K562 (cell line): ENCODE data around the gene ZNF791. TPM values are rescaled to one million over a fixed set of nuclear protein-coding genes. Genes with fewer than 3 reads are reported as not detected.

Experiments used
- ADNP ChIP-seq: fragments of 200-800 bp; sonication (Bioruptor generic); IDR thresholded peaks from 2 replicates; pipeline ENCODE4 v1.6.1; 2016; ENCODE audit warnings: missing genetic modification characterization, missing compliant biosample characterization
- FOXA1 ChIP-seq: fragments of 450-650 bp; IDR thresholded peaks from 2 replicates; pipeline ENCODE4 v1.6.1; 2016; ENCODE audit warnings: mild to moderate bottlenecking, borderline replicate concordance
- MIER1 ChIP-seq: fragments of 450-650 bp; IDR thresholded peaks from 2 replicates; pipeline ENCODE4 v1.6.1; 2016; ENCODE audit warnings: antibody characterized with exemption, mild to moderate bottlenecking, low read depth
- NFYB ChIP-seq: IDR thresholded peaks from 2 replicates; pipeline ENCODE4 v1.6.1; 2011; ENCODE audit warnings: mild to moderate bottlenecking, moderate library complexity; ENCODE audit not compliant: insufficient read length; ENCODE audit errors: extremely low read depth
- PHTF2 ChIP-seq: fragments of 250-450 bp; sonication (Bioruptor Pico); IDR thresholded peaks from 2 replicates; pipeline ENCODE4 v1.5.0; 2021; ENCODE audit warnings: mild to moderate bottlenecking
- POLR2AphosphoS5 ChIP-seq: IDR thresholded peaks from 2 replicates; pipeline ENCODE4 v1.6.1; 2011; ENCODE audit warnings: mild to moderate bottlenecking, low read depth, low read length, moderate library complexity; ENCODE audit not compliant: control insufficient read depth, insufficient read depth
- PTTG1 ChIP-seq: fragments of 450-650 bp; IDR thresholded peaks from 2 replicates; pipeline ENCODE4 v1.6.1; 2016; ENCODE audit warnings: low read depth, mild to moderate bottlenecking, missing genetic modification characterization, missing compliant biosample characterization
- PYGO2 ChIP-seq: fragments of 450-650 bp; IDR thresholded peaks from 2 replicates; pipeline ENCODE4 v1.6.1; 2016; ENCODE audit warnings: mild to moderate bottlenecking, missing genetic modification characterization, moderate library complexity, missing compliant biosample characterization
- RB1 ChIP-seq: fragments of 450-650 bp; IDR thresholded peaks from 2 replicates; pipeline ENCODE4 v1.6.1; 2017; ENCODE audit warnings: low read depth, mild to moderate bottlenecking
- RFX5 ChIP-seq: IDR thresholded peaks from 2 replicates; pipeline ENCODE4 v1.6.1; 2011; ENCODE audit warnings: low read depth, mild to moderate bottlenecking, improper control_type of control experiment, low read length
- SMAD1 ChIP-seq: fragments of 150-350 bp; IDR thresholded peaks from 2 replicates; pipeline ENCODE4 v1.6.1; 2014; ENCODE audit warnings: low read length, low read depth; ENCODE audit not compliant: partially characterized antibody
- SMARCA4 ChIP-seq: fragments of 450-650 bp; IDR thresholded peaks from 2 replicates; pipeline ENCODE4 v1.6.1; 2016
- ZFX ChIP-seq: sonication (generic); formaldehyde crosslinking; IDR thresholded peaks from 2 replicates; pipeline ENCODE4 v1.8.0; 2022; ENCODE audit warnings: mild to moderate bottlenecking, missing genetic modification reagents, moderate library complexity
- ZNF140 ChIP-seq: fragments of 250-450 bp; sonication (Bioruptor Pico); IDR thresholded peaks from 2 replicates; pipeline ENCODE4 v1.8.0; 2021; ENCODE audit warnings: moderate library complexity, mild to moderate bottlenecking, inconsistent platforms
- ZNF347 ChIP-seq: fragments of 450-650 bp; formaldehyde crosslinking; IDR thresholded peaks from 2 replicates; pipeline ENCODE4 v1.4.0; 2020; ENCODE audit warnings: low read depth, mild to moderate bottlenecking, moderate library complexity
- ZNF41 ChIP-seq: fragments of 250-450 bp; sonication (Bioruptor Pico); conservative IDR thresholded peaks from 2 replicates; pipeline ENCODE4 v1.4.0; 2020; ENCODE audit warnings: mild to moderate bottlenecking
- ZNF707 ChIP-seq: fragments of 250-450 bp; sonication (Bioruptor Pico); conservative IDR thresholded peaks from 2 replicates; pipeline ENCODE4 v1.8.0; 2022; ENCODE audit warnings: inconsistent platforms, mild to moderate bottlenecking, moderate library complexity
- ZNF717 ChIP-seq: fragments of 250-450 bp; sonication (Bioruptor Pico); IDR thresholded peaks from 2 replicates; pipeline ENCODE4 v1.5.0; 2021
- ZNF75A ChIP-seq: fragments of 450-650 bp; formaldehyde crosslinking; IDR thresholded peaks from 2 replicates; pipeline ENCODE4 v1.4.0; 2020; ENCODE audit warnings: mild to moderate bottlenecking
- polyA plus RNA-seq, 8 experiments: library from polyadenylated mRNA; depleted of rRNA in 4 of 8; stranded (reverse) in 5 of 8; unstranded in 3 of 8; fragments of >200 nt; fragmentation: Nextera tagmentation in 2 of 8; fragmentation: Illumina TruSeq in 1 of 8; extraction: Ambion mirVana in 2 of 8; extraction: Trizol in 1 of 8; gene quantifications; 2 replicates each; pipeline versions ENCODE4 v1.2.1 to v1.2.3, GENCODE V29; 2011 to 2014; ENCODE audit warnings: inconsistent platforms in 1 of 8, missing spikeins in 1 of 8
- total RNA-seq, 7 experiments: library from RNA; depleted of rRNA in 6 of 7; stranded (reverse); fragments of >200 nt in 6 of 7; fragmentation: Illumina TruSeq in 2 of 7; extraction: Trizol in 2 of 7; gene quantifications; 2 replicates each; pipeline versions ENCODE4 v1.2.1 to v1.2.3, GENCODE V29; 2011 to 2021; ENCODE audit warnings: low replicate concordance in 1 of 7
- TF ChIP-seq, protein P1 (sequence below): sonication (generic); formaldehyde crosslinking; IDR thresholded peaks from 2 replicates; pipeline ENCODE4 v1.8.0; 2022; ENCODE audit warnings: mild to moderate bottlenecking, low read depth, missing genetic modification reagents
- TF ChIP-seq, protein P2 (sequence below): fragments of 250-450 bp; sonication (Bioruptor Pico); IDR thresholded peaks from 2 replicates; pipeline ENCODE4 v1.8.0; 2021; ENCODE audit warnings: moderate library complexity, mild to moderate bottlenecking, inconsistent platforms
- TF ChIP-seq, protein P3 (sequence below), 2 experiments: IDR thresholded peaks; 2 replicates each; pipeline ENCODE4 v1.6.1; 2012; ENCODE audit warnings: improper control_type of control experiment in 2 of 2, low read depth in 2 of 2, low read length in 2 of 2, borderline replicate concordance in 1 of 2
- TF ChIP-seq, protein P4 (sequence below): sonication (generic); formaldehyde crosslinking; IDR thresholded peaks from 2 replicates; pipeline ENCODE4 v1.8.1; 2023; ENCODE audit warnings: mild to moderate bottlenecking, missing genetic modification reagents

The ZNF791 gene
- total and polyA plus RNA-seq, 9 of the 15 experiments (the other 6 are each of a cell fraction or from before 2014, with no cell fraction given) = 7.8 to 22.7 (median 13.1) TPM

GRCh38 chr19:12610540-12611360, at the start of gene ZNF791, which contains the start of gene ZNF490 (continued):
- TF ChIP-seq POLR2AphosphoS5 (peak; percentile 72), PYGO2 (tag) (no peak), PHTF2 (CRISPR knock-in tag) (no peak), ZNF41 (CRISPR knock-in tag) (no peak), PTTG1 (tag) (no peak), ZNF347 (CRISPR knock-in tag) (no peak), FOXA1 (no peak), RFX5 (peak; percentile 92), ZFX (CRISPR knock-in tag) (peak; percentile 92), RB1 (peak; percentile 69), ZNF140 (no peak), NFYB (peak; percentile 75), ADNP (tag) (no peak), ZNF707 (CRISPR knock-in tag) (no peak), MIER1 (no peak), ZNF717 (no peak), ZNF75A (CRISPR knock-in tag) (no peak), SMARCA4 (no peak), SMAD1 (peak; percentile 12)
- TF ChIP-seq, protein P1, sequence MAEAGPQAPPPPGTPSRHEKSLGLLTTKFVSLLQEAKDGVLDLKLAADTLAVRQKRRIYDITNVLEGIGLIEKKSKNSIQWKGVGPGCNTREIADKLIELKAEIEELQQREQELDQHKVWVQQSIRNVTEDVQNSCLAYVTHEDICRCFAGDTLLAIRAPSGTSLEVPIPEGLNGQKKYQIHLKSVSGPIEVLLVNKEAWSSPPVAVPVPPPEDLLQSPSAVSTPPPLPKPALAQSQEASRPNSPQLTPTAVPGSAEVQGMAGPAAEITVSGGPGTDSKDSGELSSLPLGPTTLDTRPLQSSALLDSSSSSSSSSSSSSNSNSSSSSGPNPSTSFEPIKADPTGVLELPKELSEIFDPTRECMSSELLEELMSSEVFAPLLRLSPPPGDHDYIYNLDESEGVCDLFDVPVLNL (CRISPR knock-in tag) = 0 out of 2 replicates have a peak, but pooled peaks have one; percentile 40
- TF ChIP-seq, protein P2, sequence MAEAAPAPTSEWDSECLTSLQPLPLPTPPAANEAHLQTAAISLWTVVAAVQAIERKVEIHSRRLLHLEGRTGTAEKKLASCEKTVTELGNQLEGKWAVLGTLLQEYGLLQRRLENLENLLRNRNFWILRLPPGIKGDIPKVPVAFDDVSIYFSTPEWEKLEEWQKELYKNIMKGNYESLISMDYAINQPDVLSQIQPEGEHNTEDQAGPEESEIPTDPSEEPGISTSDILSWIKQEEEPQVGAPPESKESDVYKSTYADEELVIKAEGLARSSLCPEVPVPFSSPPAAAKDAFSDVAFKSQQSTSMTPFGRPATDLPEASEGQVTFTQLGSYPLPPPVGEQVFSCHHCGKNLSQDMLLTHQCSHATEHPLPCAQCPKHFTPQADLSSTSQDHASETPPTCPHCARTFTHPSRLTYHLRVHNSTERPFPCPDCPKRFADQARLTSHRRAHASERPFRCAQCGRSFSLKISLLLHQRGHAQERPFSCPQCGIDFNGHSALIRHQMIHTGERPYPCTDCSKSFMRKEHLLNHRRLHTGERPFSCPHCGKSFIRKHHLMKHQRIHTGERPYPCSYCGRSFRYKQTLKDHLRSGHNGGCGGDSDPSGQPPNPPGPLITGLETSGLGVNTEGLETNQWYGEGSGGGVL (CRISPR knock-in tag) = no peak
- TF ChIP-seq, protein P3, sequence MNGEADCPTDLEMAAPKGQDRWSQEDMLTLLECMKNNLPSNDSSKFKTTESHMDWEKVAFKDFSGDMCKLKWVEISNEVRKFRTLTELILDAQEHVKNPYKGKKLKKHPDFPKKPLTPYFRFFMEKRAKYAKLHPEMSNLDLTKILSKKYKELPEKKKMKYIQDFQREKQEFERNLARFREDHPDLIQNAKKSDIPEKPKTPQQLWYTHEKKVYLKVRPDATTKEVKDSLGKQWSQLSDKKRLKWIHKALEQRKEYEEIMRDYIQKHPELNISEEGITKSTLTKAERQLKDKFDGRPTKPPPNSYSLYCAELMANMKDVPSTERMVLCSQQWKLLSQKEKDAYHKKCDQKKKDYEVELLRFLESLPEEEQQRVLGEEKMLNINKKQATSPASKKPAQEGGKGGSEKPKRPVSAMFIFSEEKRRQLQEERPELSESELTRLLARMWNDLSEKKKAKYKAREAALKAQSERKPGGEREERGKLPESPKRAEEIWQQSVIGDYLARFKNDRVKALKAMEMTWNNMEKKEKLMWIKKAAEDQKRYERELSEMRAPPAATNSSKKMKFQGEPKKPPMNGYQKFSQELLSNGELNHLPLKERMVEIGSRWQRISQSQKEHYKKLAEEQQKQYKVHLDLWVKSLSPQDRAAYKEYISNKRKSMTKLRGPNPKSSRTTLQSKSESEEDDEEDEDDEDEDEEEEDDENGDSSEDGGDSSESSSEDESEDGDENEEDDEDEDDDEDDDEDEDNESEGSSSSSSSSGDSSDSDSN (IDR thresholded peaks at IDR 0.05; ENCODE audit: borderline replicate concordance in 1 of 2, low read depth in 2 of 2, low read length in 2 of 2) = 0 out of 4 replicates have a peak, but pooled peaks of 1 of the 2 experiments have one; percentile 40
- TF ChIP-seq, protein P4, sequence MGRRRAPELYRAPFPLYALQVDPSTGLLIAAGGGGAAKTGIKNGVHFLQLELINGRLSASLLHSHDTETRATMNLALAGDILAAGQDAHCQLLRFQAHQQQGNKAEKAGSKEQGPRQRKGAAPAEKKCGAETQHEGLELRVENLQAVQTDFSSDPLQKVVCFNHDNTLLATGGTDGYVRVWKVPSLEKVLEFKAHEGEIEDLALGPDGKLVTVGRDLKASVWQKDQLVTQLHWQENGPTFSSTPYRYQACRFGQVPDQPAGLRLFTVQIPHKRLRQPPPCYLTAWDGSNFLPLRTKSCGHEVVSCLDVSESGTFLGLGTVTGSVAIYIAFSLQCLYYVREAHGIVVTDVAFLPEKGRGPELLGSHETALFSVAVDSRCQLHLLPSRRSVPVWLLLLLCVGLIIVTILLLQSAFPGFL (CRISPR knock-in tag) = no peak
